Activated CD8-positive, alpha-beta memory T cell treated with anti-CD3 and anti-CD28 coated beads, Interleukin-2, amount 10 ng/mL, durations not matched to agents 7 days and 5 days (primary cell): Measurements from ENCODE around the gene AIRE. TPM values are rescaled to one million over a fixed set of nuclear protein-coding genes. Genes with fewer than 3 reads are reported as not detected.

ENCODE experiments used
- ATAC-seq: fragments of 150-1000 bp; cut with Tn5 transposase; one replicate; pipeline ENCODE4 v1.10.0; 2021; ENCODE audit warnings: moderate library complexity
- CTCF ChIA-PET: fragments of 350-600 bp; sonication (Branson Sonifier 250); formaldehyde crosslinking; loops from one replicate; lab custom pipeline; 2021; ENCODE audit warnings: antibody characterized with exemption; lab: Charles Lee
- DNase-seq: peaks from one replicate; pipeline ENCODE4 v3.0.0-alpha.2; 2020
- H3K27ac Mint-ChIP-seq: one replicate; pipeline ENCODE4 v1.8.0; 2021; ENCODE audit warnings: mild to moderate bottlenecking, mixed read lengths
- H3K27me3 Mint-ChIP-seq: one replicate; pipeline ENCODE4 v1.8.0; 2021; ENCODE audit warnings: mixed read lengths
- H3K36me3 Mint-ChIP-seq: one replicate; pipeline ENCODE4 v1.8.0; 2021; ENCODE audit warnings: mild to moderate bottlenecking, mixed read lengths
- H3K4me1 Mint-ChIP-seq: one replicate; pipeline ENCODE4 v1.8.0; 2021; ENCODE audit warnings: mixed read lengths
- H3K4me3 Mint-ChIP-seq: one replicate; pipeline ENCODE4 v1.8.0; 2021; ENCODE audit warnings: mild to moderate bottlenecking, moderate library complexity, mixed read lengths
- H3K9me3 Mint-ChIP-seq: one replicate; pipeline ENCODE4 v1.8.0; 2022; ENCODE audit warnings: low read depth, mixed read lengths
- total RNA-seq, 2 experiments: library from RNA; stranded (reverse); gene quantifications; one replicate each; pipeline ENCODE4 v1.2.3, GENCODE V29; 2021

Gene AIRE
- total RNA-seq, 2 experiments from 2014 or later: 0.06 to 0.33 TPM

- H3K27ac Mint-ChIP-seq: no peak overlapping the region
- H3K4me3 Mint-ChIP-seq: no peak overlapping the region
- ATAC-seq: no peak
- CTCF ChIA-PET: no interaction called here
- no peaks in the 10 kb centered on the region for H3K9me3 Mint-ChIP-seq
- H3K36me3 Mint-ChIP-seq: peaks cover 4% of the 10 kb centered on the region
- DNase-seq: no peak
- no peaks in the 10 kb centered on the region for H3K4me1 Mint-ChIP-seq
- no peaks in the 10 kb centered on the region for H3K27me3 Mint-ChIP-seq
Observed at GRCh38 chr21:44322621-44323325, 37.1 kb downstream of the AIRE start.

DNA sequence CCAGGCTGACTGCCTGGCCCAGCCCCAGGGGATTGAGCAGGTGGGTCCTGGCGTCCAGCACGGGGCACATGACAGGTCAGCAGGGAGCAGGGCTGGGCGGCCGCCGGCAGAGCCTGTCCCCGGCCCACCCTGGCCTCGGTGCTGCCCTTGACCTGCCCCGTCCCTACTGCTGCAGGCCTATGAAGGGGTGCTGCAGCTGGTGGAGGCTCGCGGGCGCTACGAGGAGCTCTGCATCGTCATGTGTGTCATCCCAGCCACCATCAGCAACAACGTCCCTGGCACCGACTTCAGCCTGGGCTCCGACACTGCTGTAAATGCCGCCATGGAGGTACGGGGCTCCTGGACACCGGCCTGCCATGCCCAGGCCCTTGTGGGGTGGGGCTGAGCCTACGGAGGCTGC is 37.9 kb downstream of the AIRE start:
- Mint-ChIP-seq H3K36me3 (peaks cover 4% of the 10 kb centered on the region), H3K27ac (no peak overlapping the region), H3K4me1 (no peaks in the 10 kb centered on the region), H3K9me3 (no peaks in the 10 kb centered on the region), H3K27me3 (no peaks in the 10 kb centered on the region), H3K4me3 (no peak overlapping the region)
- CTCF ChIA-PET: no interaction called here
- DNase-seq (no peak), ATAC-seq (no peak)

DNA sequence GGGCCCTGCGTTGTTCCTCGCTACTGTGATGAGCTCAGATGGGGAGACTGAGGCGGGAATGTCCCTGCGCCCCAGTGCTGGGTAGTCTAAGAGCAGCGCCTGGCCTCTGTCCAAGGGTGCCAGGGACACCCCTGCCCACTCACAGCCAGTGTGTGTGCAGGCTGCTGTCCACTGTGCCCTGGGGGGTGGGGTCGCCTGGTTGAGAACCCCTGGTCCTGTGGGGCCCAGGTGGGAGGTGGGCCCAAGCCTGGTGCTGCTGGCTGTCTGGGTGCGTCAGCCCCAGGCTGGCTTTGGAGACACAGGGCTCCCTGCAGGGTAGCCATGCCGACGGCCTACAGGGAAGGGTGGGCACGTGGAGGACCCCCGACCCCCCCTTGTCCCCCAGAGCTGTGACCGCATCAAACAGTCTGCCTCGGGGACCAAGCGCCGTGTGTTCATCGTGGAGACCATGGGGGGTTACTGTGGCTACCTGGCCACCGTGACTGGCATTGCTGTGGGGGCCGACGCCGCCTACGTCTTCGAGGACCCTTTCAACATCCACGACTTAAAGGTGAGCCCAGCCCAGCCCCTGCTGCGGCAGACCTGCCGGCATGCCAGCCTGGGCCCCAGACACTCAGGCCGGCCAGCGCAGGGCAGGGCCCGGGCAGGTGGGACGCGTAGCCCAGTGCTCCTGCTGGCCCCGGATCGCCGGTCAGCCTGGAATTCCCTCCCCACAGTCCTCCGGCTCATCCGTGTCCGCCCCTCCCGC is 38.6 kb downstream of the AIRE start:
- ATAC-seq (no peak), DNase-seq (no peak)
- H3K27me3 Mint-ChIP-seq: no peaks in the 10 kb centered on the region
- peaks cover 2% of the 10 kb centered on the region for H3K36me3 Mint-ChIP-seq
- CTCF ChIA-PET: no interaction called here
- no peaks in the 10 kb centered on the region for H3K9me3 Mint-ChIP-seq
- H3K4me3 Mint-ChIP-seq: no peak overlapping the region
- H3K4me1 Mint-ChIP-seq: no peaks in the 10 kb centered on the region
- H3K27ac Mint-ChIP-seq: no peak overlapping the region

DNA sequence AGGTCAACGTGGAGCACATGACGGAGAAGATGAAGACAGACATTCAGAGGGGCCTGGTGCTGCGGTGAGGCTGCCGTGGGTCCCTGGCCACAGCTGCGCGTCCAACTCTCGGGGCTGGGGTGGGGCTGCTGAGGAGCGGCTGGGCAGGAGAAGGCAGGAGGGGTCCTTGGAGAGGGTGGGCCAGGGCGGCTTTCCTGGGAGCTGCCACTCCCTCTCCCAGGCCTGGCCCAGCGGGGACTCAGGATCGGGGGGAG is 39.1 kb downstream of the AIRE start:
- no peak overlapping the region for H3K27ac Mint-ChIP-seq
- CTCF ChIA-PET: no interaction called here
- no peak for DNase-seq
- H3K36me3 Mint-ChIP-seq: peaks cover 2% of the 10 kb centered on the region
- H3K27me3 Mint-ChIP-seq: no peaks in the 10 kb centered on the region
- ATAC-seq: no peak
- H3K9me3 Mint-ChIP-seq: no peaks in the 10 kb centered on the region
- no peak overlapping the region for H3K4me3 Mint-ChIP-seq
- no peaks in the 10 kb centered on the region for H3K4me1 Mint-ChIP-seq

DNA sequence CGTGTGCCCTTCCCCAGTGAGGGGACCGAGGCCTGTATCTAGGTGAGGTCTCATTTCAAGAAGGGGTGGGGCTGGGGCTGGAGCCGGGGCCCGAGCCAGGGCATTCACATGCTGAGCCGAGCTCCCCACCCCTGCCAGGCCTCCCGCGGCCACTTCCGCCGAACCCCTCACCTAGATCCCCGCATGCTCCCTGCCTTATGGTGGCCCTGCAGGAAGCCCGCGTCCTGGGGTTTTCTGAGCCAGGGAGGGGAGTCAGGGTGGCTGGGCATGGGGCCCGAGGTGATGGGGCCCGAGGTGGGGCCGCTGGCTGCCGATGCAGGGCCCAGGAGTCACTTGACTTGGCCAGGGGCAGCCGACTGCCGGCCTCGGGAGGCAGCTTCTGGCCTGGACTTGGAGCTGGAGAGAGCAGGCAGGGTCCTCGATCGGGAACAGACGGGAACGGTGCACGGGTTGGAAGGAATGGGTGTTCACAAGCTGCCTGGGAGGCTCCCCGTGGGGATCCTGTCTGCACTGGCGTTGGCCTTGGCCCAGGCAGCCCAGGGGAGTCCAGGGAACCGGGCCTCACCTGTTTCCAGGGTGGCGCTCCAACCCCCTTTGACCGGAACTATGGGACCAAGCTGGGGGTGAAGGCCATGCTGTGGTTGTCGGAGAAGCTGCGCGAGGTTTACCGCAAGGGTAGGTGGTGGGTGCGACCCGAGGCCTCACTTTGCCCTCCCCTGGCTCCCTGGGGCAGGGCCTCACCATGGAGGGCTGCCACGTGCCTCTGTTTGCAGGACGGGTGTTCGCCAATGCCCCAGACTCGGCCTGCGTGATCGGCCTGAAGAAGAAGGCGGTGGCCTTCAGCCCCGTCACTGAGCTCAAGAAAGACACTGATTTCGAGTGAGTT is 40.0 kb downstream of the AIRE start:
- no peak for ATAC-seq
- CTCF ChIA-PET: no interaction called here
- no peaks in the 10 kb centered on the region for H3K4me1 Mint-ChIP-seq
- no peak for DNase-seq
- peaks cover 2% of the 10 kb centered on the region for H3K36me3 Mint-ChIP-seq
- H3K9me3 Mint-ChIP-seq: no peaks in the 10 kb centered on the region
- no peaks in the 10 kb centered on the region for H3K27me3 Mint-ChIP-seq
- no peak overlapping the region for H3K4me3 Mint-ChIP-seq
- no peak overlapping the region for H3K27ac Mint-ChIP-seq

GRCh38 chr21:44326272-44326647 is 40.6 kb downstream of the AIRE start:
- H3K27me3 Mint-ChIP-seq: no peaks in the 10 kb centered on the region
- no peak overlapping the region for H3K27ac Mint-ChIP-seq
- H3K36me3 Mint-ChIP-seq: peaks cover 2% of the 10 kb centered on the region
- H3K4me1 Mint-ChIP-seq: no peaks in the 10 kb centered on the region
- H3K9me3 Mint-ChIP-seq: no peaks in the 10 kb centered on the region
- ATAC-seq (no peak), DNase-seq (no peak)
- H3K4me3 Mint-ChIP-seq: no peak overlapping the region
- CTCF ChIA-PET: no interaction called here

GRCh38 chr21:44326716-44327602 is 41.3 kb downstream of the AIRE start:
- ATAC-seq (no peak), DNase-seq (no peak)
- H3K9me3 Mint-ChIP-seq: no peaks in the 10 kb centered on the region
- H3K4me3 Mint-ChIP-seq: no peak overlapping the region
- peaks cover 2% of the 10 kb centered on the region for H3K36me3 Mint-ChIP-seq
- CTCF ChIA-PET: no interaction called here
- no peak overlapping the region for H3K27ac Mint-ChIP-seq
- no peaks in the 10 kb centered on the region for H3K4me1 Mint-ChIP-seq
- no peaks in the 10 kb centered on the region for H3K27me3 Mint-ChIP-seq

DNA sequence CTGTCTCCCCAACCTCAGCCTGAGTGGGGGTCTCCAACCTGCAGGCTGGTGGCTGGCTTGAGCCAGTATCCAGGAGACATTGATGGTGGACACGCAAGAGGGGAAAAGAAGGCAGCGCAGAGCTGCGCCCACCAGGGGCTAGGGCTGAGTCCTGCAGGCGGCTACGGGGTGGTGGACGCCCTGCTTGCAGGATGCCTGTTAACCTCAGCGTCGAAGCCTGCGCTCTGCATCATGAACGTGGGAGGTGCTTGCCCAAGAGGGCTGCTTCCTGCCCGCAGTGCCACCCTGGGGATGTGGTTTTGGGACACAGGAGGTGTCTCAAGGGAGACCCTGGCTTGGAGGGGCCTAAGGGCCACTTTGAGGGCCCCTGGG is 41.9 kb downstream of the AIRE start:
- H3K4me3 Mint-ChIP-seq: no peak overlapping the region
- H3K36me3 Mint-ChIP-seq: peaks cover 2% of the 10 kb centered on the region
- H3K27me3 Mint-ChIP-seq: no peaks in the 10 kb centered on the region
- no peak for ATAC-seq
- no peaks in the 10 kb centered on the region for H3K4me1 Mint-ChIP-seq
- no peak overlapping the region for H3K27ac Mint-ChIP-seq
- DNase-seq: no peak
- CTCF ChIA-PET: no interaction called here
- H3K9me3 Mint-ChIP-seq: no peaks in the 10 kb centered on the region

DNA sequence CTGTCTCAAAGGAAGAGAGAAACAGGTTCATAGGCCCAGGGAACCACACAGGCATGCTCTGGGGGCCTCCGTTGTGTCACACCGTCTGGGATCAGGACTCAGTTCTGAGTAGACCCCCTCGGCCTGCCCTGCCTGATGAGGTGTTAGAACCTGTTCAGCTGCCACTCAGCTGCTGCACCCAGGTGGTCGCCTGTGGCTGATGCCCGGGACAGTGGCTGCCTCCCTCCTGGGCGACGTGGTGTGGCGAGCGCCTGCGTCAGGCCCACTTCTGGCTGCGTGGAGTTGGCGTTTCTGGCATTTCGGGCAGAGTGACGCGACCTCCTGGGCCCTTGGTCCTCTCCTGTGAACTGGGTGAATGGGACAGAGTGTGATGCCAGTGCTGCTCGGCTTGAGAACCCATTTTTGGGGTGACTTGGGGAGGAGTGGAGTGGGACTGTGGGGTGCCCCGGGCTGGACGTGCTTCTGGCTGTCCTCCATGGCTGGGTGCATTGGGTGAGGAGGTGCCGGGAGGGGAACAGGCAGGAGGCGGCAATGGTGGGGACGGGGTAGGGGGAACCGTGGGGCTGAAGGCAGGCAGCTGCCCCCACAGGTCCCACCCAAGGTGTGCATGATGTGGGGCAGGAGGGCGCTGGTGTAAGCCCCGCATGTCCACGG is 42.7 kb downstream of the AIRE start:
- no peaks in the 10 kb centered on the region for H3K27me3 Mint-ChIP-seq
- H3K4me3 Mint-ChIP-seq: no peak overlapping the region
- no peak for DNase-seq
- H3K4me1 Mint-ChIP-seq: no peaks in the 10 kb centered on the region
- H3K27ac Mint-ChIP-seq: no peak overlapping the region
- CTCF ChIA-PET: no interaction called here
- H3K9me3 Mint-ChIP-seq: no peaks in the 10 kb centered on the region
- no peak for ATAC-seq
- H3K36me3 Mint-ChIP-seq: peaks cover 2% of the 10 kb centered on the region

- no peak for DNase-seq
- H3K4me1 Mint-ChIP-seq: no peaks in the 10 kb centered on the region
- no peaks in the 10 kb centered on the region for H3K27me3 Mint-ChIP-seq
- CTCF ChIA-PET: interaction anchor here (1.3 kb wide), 1 partner anchor 31 kb away, joined by 3 read pairs; no protein-coding TSS in a partner anchor
- H3K27ac Mint-ChIP-seq: peak overlapping the region; percentile 47
- no peaks in the 10 kb centered on the region for H3K9me3 Mint-ChIP-seq
- H3K36me3 Mint-ChIP-seq: peaks cover 2% of the 10 kb centered on the region
- no peak overlapping the region for H3K4me3 Mint-ChIP-seq
- ATAC-seq: no peak
Observed at GRCh38 chr21:44329086-44329889, 43.6 kb downstream of the AIRE start.

DNA sequence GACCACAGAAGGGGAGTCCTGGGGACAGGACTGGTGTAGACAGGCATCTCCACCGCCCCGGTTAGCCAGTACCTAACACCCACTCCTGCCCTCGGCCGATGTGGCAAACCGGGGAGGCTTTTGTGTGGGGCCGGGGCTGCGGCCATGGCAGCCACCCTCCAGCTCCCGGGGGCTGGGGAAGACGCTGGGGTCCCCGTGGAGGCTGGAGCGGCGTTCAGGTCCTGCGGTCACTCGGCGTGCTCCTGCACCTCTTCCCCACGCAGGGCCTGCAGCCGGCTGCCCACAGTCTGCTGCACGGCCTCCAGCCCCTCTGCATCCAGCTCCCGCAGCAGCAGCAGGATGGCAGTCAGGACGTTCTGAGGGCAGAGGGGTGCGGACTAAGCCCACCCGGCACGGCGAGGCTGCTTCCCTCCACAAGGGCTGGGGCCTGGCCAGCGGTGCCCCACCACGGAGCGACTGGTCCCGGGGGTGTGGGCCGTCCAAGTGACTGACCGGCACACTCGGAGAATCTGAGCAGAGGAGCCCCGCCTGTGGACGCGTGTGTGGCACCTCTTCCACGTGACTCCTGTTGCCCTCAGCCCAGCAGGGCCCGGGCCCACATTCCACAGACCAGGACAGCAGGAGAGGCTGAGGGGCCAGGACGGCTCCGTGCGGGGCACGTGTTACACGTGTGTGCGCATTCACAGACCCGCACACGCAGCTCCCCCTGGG is 44.5 kb downstream of the AIRE start:
- DNase-seq (no peak), ATAC-seq (no peak)
- H3K27ac Mint-ChIP-seq: no peak overlapping the region
- no peaks in the 10 kb centered on the region for H3K27me3 Mint-ChIP-seq
- H3K4me3 Mint-ChIP-seq: no peak overlapping the region
- CTCF ChIA-PET: interaction anchor here (1.3 kb wide), 1 partner anchor 32 kb away, joined by 3 read pairs; no protein-coding TSS in a partner anchor
- H3K9me3 Mint-ChIP-seq: no peaks in the 10 kb centered on the region
- no peaks in the 10 kb centered on the region for H3K36me3 Mint-ChIP-seq
- H3K4me1 Mint-ChIP-seq: no peaks in the 10 kb centered on the region
